Measurements from ENCODE around the gene CLEC11A.

GRCh38 chr19:50719119-50719435 is 4.1 kb upstream of the CLEC11A start:
- no peak for TF ChIP-seq FOXP2 (optimal IDR thresholded peaks at IDR 0.05; ENCODE audit: control extremely low read depth, extremely low read length, insufficient read depth)
- no peak for TF ChIP-seq EZH2 (IDR thresholded peaks at IDR 0.05)
- no peak for TF ChIP-seq POLR2AphosphoS5 (IDR thresholded peaks at IDR 0.05; ENCODE audit: borderline replicate concordance, low read depth, low read length)

All from SK-N-MC (cell line).